SK-MEL-5 (cell line): ENCODE measurements around the gene MYB. TPM values are rescaled to one million over a fixed set of nuclear protein-coding genes. Genes with fewer than 3 reads are reported as not detected.
"Not testable (repeated sequence)": the region's sequence is repeated elsewhere in the genome, so short reads cannot be mapped to it uniquely, and the experiment has no call there.

Source experiments
- DNase-seq: peaks from one replicate; pipeline ENCODE4 v3.0.0-alpha.2; 2016; ENCODE audit warnings: low read depth, low spot score
- in situ Hi-C: cut with HindIII; loops from 2 replicates; pipeline ENCODE4 v1.10.0; 2016; ENCODE audit warnings: low sequenced_read_pairs, high pct_unique_total_duplicates, low pct_unique_long_range_greater_than_20kb
- total RNA-seq: library from RNA; depleted of rRNA; stranded (reverse); fragments of >200 nt; shearing (Covaris generic); gene quantifications from 2 replicates; pipeline ENCODE4 v1.2.3, GENCODE V29; 2014

The MYB gene
- total RNA-seq, 1 experiment from 2014 or later, result 1.3 TPM

- DNase-seq, result no peak
- in situ Hi-C loops, result no loop called here
Observed at GRCh38 chr6:135229996-135230395, 48.9 kb downstream of the MYB start.

GRCh38 chr6:135230711-135231468 is 49.8 kb downstream of the MYB start:
- DNase-seq, result no peak
- in situ Hi-C loops, result no loop called here

- DNase-seq, result no peak
- in situ Hi-C loops, result no loop called here
Observed at GRCh38 chr6:135231469-135231844, 50.3 kb downstream of the MYB start.

DNA sequence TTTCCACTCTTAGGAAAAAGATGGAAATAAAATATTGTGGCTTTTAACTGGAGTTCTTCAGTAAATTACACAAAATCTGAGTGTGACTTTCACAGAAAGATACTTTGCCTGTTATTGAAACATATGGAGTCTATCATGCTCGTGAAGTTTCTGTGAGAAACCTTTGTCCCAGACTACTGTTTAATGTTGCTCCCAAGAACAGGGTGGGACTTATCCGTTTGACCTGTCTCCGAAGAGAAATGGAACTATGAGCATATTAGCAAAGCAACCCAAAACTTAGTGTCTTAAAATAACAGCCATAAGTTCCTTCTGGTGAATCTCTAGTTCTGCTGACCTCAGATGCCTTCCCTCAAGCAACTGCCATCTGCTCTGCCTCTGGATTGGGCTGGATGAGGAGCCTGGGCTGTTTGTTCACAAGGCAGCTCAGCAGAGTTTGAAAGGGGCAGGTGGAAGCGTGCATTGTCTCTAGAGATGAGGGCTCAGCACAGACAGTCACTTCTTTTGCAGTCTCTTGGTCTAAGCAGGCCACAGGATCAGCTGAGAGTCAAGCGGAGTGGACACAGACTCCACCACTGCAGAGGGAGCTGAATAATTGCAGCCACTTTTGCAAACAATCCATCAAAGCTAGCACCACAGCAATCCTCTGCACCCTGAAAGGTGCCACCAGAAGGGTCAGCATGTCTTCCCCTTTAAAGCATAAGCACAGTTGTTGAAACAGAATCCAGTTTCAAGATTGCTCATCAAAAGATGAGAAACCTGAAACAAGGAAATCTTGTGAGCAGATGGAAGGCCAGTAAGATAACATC is 52.8 kb downstream of the MYB start:
- DNase-seq, result no peak
- in situ Hi-C loops, result no loop called here

DNA sequence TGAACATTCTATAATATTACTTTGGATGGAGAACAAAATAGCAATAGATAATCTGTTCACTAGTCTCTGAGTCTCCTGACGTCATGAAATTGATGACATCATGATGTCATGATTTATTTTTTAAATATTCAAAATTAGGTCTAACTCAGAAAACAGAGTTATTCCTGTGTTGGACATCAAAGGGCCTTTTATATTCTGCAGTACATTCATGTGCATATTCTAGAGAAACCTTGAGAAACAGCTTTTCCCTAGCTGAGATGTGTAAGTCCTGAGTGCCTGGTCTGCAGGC is 53.3 kb downstream of the MYB start:
- no peak for DNase-seq
- in situ Hi-C loops, result no loop called here

DNA sequence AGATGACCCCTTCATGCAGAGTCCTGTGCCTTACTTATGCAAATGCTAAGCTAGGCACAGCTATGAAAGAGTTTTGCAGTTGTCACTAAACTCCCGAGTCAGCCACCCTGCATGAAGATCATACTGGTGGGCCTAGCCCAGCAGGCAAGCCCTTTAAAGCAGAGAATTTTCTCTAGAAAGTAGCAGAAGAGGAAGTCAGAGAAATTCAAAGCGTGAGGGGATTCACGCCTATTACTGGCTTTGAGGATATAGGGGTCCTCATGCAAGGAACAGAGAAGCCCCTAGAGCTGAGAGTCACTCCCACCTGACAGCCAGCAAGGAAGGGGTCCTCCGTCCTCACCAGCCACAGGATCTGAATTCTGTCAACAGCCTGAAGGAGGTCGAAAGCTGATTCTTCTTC is 54.6 kb downstream of the MYB start:
- in situ Hi-C loops, result no loop called here
- no peak for DNase-seq

DNA sequence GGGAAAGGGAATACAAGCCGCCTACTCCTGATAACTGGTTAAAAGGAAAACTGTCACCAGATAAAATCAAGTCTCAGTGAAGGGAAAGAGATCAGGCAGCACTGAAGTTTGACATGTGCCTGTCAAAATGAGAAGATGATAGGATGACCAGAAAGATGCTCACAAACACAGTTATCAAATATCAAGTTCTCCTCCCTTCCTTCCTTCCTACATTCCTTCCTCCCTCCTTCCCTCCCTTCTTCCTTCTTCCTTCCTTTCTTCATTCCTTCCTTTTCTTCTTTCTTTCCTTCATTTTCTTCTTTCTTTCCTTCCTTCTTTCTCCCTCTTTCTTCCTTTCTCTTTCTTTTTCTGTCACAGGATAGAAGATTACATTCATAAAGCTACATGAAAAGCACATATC is 55.2 kb downstream of the MYB start:
- no peak for DNase-seq
- in situ Hi-C loops, result no loop called here

DNA sequence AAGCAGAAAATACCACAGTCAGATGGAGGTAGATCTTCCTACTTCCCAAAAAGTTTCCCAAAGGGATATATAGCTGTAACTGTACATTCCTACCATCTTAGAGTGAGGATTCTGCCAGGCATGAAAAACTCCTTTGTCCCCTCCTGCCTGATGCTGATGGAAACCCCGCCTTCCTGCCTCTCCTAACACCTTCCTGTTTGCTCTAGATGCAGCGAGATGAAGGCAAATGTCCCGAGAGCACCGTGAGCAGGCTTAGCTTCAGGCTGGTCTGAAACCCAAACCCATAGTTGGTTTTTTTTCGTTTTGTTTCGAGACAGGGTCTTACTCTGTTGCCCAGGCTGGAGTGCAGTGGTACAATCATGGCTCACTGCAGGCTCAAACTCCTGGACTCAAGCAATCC is 55.6 kb downstream of the MYB start:
- in situ Hi-C loops, result no loop called here
- DNase-seq, result no peak

DNA sequence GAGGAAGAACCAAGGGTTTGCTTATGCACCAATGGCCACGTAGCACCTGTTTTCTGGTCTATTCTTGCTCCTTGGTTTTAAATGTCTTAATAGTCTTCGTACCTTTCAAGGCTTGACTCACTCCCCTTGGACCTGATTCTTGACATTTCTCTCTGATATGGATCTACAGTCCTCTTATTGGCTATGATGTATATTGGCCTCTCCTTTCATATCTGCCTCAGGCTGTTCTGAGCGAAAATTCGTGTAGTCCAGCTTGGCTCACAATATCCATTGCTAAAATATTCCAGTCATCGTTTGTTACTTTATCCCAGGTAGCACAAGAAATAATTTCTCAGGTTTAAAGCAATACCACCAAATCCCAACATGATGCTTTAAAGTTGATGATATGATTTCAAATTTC is 59.6 kb downstream of the MYB start:
- in situ Hi-C loops, result no loop called here

GRCh38 chr6:135243871-135244796 is 63.0 kb downstream of the MYB start:
- no peak for DNase-seq
- in situ Hi-C loops, result no loop called here

More for the DNA sequence above, 59.6 kb downstream of the MYB start:
- DNase-seq, result no peak

DNA sequence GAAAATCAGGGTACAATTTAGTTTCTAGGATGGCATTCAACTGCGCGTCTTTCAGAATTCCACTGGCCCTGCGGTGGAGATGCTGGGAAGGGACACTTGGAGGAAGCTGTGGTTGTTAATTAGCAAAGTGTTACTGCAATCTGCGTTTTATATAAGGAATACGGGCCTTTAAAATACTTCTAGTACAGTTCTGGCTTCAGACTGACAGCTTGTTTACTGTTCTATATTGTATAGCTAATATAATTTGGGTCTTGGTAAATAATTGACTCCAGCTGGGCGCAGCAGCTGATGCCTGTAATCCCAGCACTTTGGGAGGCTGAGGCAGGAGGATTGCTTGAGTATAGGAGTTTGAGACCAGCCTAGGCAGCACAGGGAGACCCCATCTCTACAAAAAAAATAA is 63.7 kb downstream of the MYB start:
- in situ Hi-C loops, result no loop called here
- DNase-seq, result no peak

GRCh38 chr6:135246412-135247012 is 65.4 kb downstream of the MYB start:
- DNase-seq, in situ Hi-C loops: not testable (repeated sequence)

DNA sequence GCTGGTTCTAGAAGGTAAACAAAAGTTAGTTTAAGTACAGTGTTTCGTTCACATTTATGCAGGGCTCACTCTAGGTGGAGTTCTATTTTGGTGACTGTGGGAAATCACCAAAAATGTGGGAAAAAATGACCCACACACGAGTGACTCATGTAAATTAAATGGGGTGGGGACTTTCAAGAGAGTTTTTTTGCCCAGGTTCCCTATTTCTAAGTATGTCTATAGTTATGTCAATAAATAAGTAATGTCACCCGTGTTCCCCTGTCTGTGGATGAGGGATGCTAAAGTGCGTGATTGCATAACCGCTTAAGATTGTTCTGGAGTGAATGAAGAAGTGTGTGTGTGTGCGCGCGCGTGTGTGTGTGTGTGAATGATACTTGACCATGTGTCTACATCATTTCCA is 69.1 kb downstream of the MYB start:
- no peak for DNase-seq
- in situ Hi-C loops, result no loop called here

DNA sequence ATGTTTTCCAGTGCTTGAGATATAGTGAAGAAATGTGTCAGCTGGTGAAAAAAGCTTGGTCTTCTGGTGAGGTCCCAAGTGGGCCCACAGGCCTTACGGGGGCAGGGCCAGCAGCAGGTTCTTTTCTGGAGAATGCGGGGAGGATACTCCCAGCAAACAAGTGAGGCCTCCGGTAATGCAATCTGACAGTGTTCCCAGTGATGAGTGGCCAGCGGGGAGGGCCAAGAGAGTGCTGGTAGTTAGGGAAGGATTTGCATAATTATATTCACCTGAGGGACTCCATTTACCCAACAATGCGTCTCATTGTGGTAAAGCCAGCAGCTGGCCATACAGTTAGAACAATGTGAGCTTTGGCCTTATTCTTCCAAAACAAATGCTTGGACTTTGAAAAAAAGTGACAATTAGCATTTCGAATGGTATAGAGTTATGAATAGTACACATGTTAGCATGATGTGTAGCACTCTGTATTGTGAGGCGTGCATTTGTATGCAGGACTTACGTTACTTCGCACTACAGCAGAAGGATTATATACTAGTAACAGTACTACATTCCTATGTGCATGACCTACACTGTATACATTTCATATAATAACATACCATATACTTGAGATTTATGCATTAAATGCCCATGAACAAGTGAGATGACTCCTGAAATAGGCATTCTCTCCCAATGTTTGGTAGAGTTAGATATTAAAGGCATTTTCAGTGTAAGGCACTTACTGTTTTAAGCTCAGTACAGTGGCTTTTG is 69.8 kb downstream of the MYB start:
- in situ Hi-C loops, result no loop called here
- no peak for DNase-seq

GRCh38 chr6:135251498-135252441 is 70.7 kb downstream of the MYB start:
- in situ Hi-C loops, result no loop called here
- no peak for DNase-seq

DNA sequence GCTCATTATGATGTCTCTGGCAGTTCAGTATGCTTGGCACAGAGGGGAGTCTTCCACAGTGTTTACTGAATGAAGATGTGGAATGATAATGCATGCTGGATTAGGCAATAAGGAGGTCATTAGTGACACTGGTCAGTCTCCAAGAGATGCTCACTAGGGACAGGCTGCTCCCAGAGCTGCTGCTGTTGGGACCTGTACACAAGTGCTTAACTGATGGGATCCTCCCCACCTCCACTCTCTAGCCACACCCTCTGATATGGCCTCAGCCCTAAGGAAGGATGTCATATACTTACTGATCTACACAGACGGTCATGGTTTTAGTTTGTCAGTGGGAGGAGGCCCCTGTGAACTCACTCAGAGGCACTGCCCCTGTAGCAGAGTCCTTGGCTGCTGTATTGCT is 73.4 kb downstream of the MYB start:
- no peak for DNase-seq
- in situ Hi-C loops, result no loop called here
